Stimulated activated effector memory CD8-positive, alpha-beta T cell treated with anti-CD3 and anti-CD28 coated beads, Interleukin-12 subunit alpha, Interleukin-12 subunit beta, amount 100 ng/mL, for 72 hours (primary cell): ENCODE data around the gene DYNC2H1.
"Not testable (repeated sequence)": the region's sequence is repeated elsewhere in the genome, so short reads cannot be mapped to it uniquely, and the experiment has no call there.

Experiments
- ATAC-seq: fragments of 150-1000 bp; cut with Tn5 transposase; 2 replicates; pipeline ENCODE4 v1.10.0; 2021
- DNase-seq, 2 donors: peaks; one replicate each; pipeline ENCODE4 v3.0.0; 2021 to 2022; ENCODE audit warnings: low spot score in 2 of 2
- H3K27ac Mint-ChIP-seq: one replicate; pipeline ENCODE4 v1.8.0; 2022; ENCODE audit warnings: mild to moderate bottlenecking, mixed read lengths
- H3K36me3 Mint-ChIP-seq: one replicate; pipeline ENCODE4 v1.8.0; 2022; ENCODE audit warnings: mild to moderate bottlenecking, mixed read lengths
- H3K4me1 Mint-ChIP-seq: one replicate; pipeline ENCODE4 v1.8.0; 2022; ENCODE audit warnings: mixed read lengths
- H3K4me3 Mint-ChIP-seq: one replicate; pipeline ENCODE4 v1.8.0; 2022; ENCODE audit warnings: mild to moderate bottlenecking, mixed read lengths
- H3K9me3 Mint-ChIP-seq: one replicate; pipeline ENCODE4 v1.8.0; 2022; ENCODE audit warnings: mixed read lengths

The DYNC2H1 gene

GRCh38 chr11:103354656-103355055, 245.4 kb downstream of the DYNC2H1 start:
- Mint-ChIP-seq H3K27ac (no peak overlapping the region), H3K4me1 (no peaks in the 10 kb centered on the region), H3K4me3 (no peak overlapping the region), H3K9me3 (no peaks in the 10 kb centered on the region), H3K36me3 (no peaks in the 10 kb centered on the region)
- DNase-seq = no peak
- no peak for ATAC-seq

GRCh38 chr11:103358251-103358650, 249.0 kb downstream of the DYNC2H1 start:
- no peak overlapping the region for H3K4me3 Mint-ChIP-seq
- ATAC-seq (no peak), DNase-seq (no peak)
- no peaks in the 10 kb centered on the region for H3K4me1 Mint-ChIP-seq
- no peaks in the 10 kb centered on the region for H3K9me3 Mint-ChIP-seq
- no peak overlapping the region for H3K27ac Mint-ChIP-seq
- no peaks in the 10 kb centered on the region for H3K36me3 Mint-ChIP-seq

- no peak overlapping the region for H3K4me3 Mint-ChIP-seq
- H3K36me3 Mint-ChIP-seq = no peaks in the 10 kb centered on the region
- H3K9me3 Mint-ChIP-seq = no peaks in the 10 kb centered on the region
- DNase-seq = no peak
- H3K4me1 Mint-ChIP-seq = no peaks in the 10 kb centered on the region
- no peak overlapping the region for H3K27ac Mint-ChIP-seq
- no peak for ATAC-seq
These were observed 250.0 kb downstream of the DYNC2H1 start for GRCh38 chr11:103359216-103359615.

- Mint-ChIP-seq H3K36me3 (no peaks in the 10 kb centered on the region), H3K9me3 (no peaks in the 10 kb centered on the region), H3K27ac (no peak overlapping the region), H3K4me3 (no peak overlapping the region), H3K4me1 (no peaks in the 10 kb centered on the region)
- ATAC-seq (no peak), DNase-seq (no peak)
These were observed 255.5 kb downstream of the DYNC2H1 start for GRCh38 chr11:103364687-103365086.

- Mint-ChIP-seq H3K4me3 (no peak overlapping the region), H3K36me3 (no peaks in the 10 kb centered on the region), H3K27ac (no peak overlapping the region), H3K9me3 (no peaks in the 10 kb centered on the region), H3K4me1 (no peaks in the 10 kb centered on the region)
- no peak for ATAC-seq
- no peak for DNase-seq
These were observed 258.4 kb downstream of the DYNC2H1 start for GRCh38 chr11:103367650-103368049.

- DNase-seq = no peak
These were observed 258.9 kb downstream of the DYNC2H1 start for GRCh38 chr11:103368145-103368544.

GRCh38 chr11:103370076-103370475, 260.9 kb downstream of the DYNC2H1 start:
- Mint-ChIP-seq H3K9me3 (peaks cover 7% of the 10 kb centered on the region), H3K36me3 (no peaks in the 10 kb centered on the region), H3K27ac (no peak overlapping the region), H3K4me1 (no peaks in the 10 kb centered on the region), H3K4me3 (no peak overlapping the region)
- DNase-seq (no peak), ATAC-seq (no peak)

More at GRCh38 chr11:103368145-103368544, 258.9 kb downstream of the DYNC2H1 start:
- no peak overlapping the region for H3K27ac Mint-ChIP-seq
- H3K9me3 Mint-ChIP-seq = no peaks in the 10 kb centered on the region
- H3K36me3 Mint-ChIP-seq = no peaks in the 10 kb centered on the region
- no peak for ATAC-seq
- no peaks in the 10 kb centered on the region for H3K4me1 Mint-ChIP-seq
- H3K4me3 Mint-ChIP-seq = no peak overlapping the region

GRCh38 chr11:103372906-103373305, 263.7 kb downstream of the DYNC2H1 start:
- H3K4me3 Mint-ChIP-seq = no peak overlapping the region
- H3K9me3 Mint-ChIP-seq = peaks cover 20% of the 10 kb centered on the region
- no peak overlapping the region for H3K27ac Mint-ChIP-seq
- H3K36me3 Mint-ChIP-seq = no peaks in the 10 kb centered on the region
- H3K4me1 Mint-ChIP-seq = no peaks in the 10 kb centered on the region
- DNase-seq (no peak), ATAC-seq (no peak)

GRCh38 chr11:103374227-103374626, 265.0 kb downstream of the DYNC2H1 start:
- H3K36me3 Mint-ChIP-seq, H3K4me1 Mint-ChIP-seq, H3K4me3 Mint-ChIP-seq, H3K27ac Mint-ChIP-seq, ATAC-seq, DNase-seq: not testable (repeated sequence)
- H3K9me3 Mint-ChIP-seq = peaks cover 20% of the 10 kb centered on the region

GRCh38 chr11:103378931-103379330, 269.7 kb downstream of the DYNC2H1 start:
- ATAC-seq = no peak
- H3K27ac Mint-ChIP-seq = no peak overlapping the region
- H3K9me3 Mint-ChIP-seq = peaks cover 13% of the 10 kb centered on the region
- DNase-seq = no peak
- no peaks in the 10 kb centered on the region for H3K36me3 Mint-ChIP-seq
- H3K4me3 Mint-ChIP-seq = no peak overlapping the region
- no peaks in the 10 kb centered on the region for H3K4me1 Mint-ChIP-seq

GRCh38 chr11:103380031-103380430, 270.8 kb downstream of the DYNC2H1 start:
- H3K27ac Mint-ChIP-seq = no peak overlapping the region
- ATAC-seq (no peak), DNase-seq (no peak)
- H3K4me3 Mint-ChIP-seq = no peak overlapping the region
- H3K4me1 Mint-ChIP-seq = no peaks in the 10 kb centered on the region
- H3K9me3 Mint-ChIP-seq = peaks cover 13% of the 10 kb centered on the region
- H3K36me3 Mint-ChIP-seq = no peaks in the 10 kb centered on the region

- Mint-ChIP-seq H3K4me1 (no peaks in the 10 kb centered on the region), H3K27ac (no peak overlapping the region), H3K36me3 (no peaks in the 10 kb centered on the region), H3K4me3 (no peak overlapping the region), H3K9me3 (no peaks in the 10 kb centered on the region)
- no peak for DNase-seq
- no peak for ATAC-seq
These were observed 275.4 kb downstream of the DYNC2H1 start for GRCh38 chr11:103384652-103385051.

GRCh38 chr11:103395612-103396011, 286.4 kb downstream of the DYNC2H1 start:
- H3K36me3 Mint-ChIP-seq = no peaks in the 10 kb centered on the region
- H3K27ac Mint-ChIP-seq = no peak overlapping the region
- ATAC-seq = no peak
- DNase-seq = no peak
- H3K9me3 Mint-ChIP-seq = peaks cover 2% of the 10 kb centered on the region
- no peak overlapping the region for H3K4me3 Mint-ChIP-seq
- no peaks in the 10 kb centered on the region for H3K4me1 Mint-ChIP-seq

- Mint-ChIP-seq H3K27ac (no peak overlapping the region), H3K36me3 (no peaks in the 10 kb centered on the region), H3K4me3 (no peak overlapping the region), H3K9me3 (peaks cover 2% of the 10 kb centered on the region), H3K4me1 (no peaks in the 10 kb centered on the region)
- ATAC-seq = no peak
- DNase-seq = no peak
These were observed 287.0 kb downstream of the DYNC2H1 start for GRCh38 chr11:103396237-103396636.

- no peaks in the 10 kb centered on the region for H3K4me1 Mint-ChIP-seq
- H3K4me3 Mint-ChIP-seq = no peak overlapping the region
- no peak overlapping the region for H3K27ac Mint-ChIP-seq
- DNase-seq (no peak), ATAC-seq (no peak)
- no peaks in the 10 kb centered on the region for H3K36me3 Mint-ChIP-seq
- peaks cover 5% of the 10 kb centered on the region for H3K9me3 Mint-ChIP-seq
These were observed 288.1 kb downstream of the DYNC2H1 start for GRCh38 chr11:103397369-103397768.

GRCh38 chr11:103398829-103399228, 289.6 kb downstream of the DYNC2H1 start:
- Mint-ChIP-seq H3K36me3 (no peaks in the 10 kb centered on the region), H3K4me1 (no peaks in the 10 kb centered on the region), H3K4me3 (no peak overlapping the region), H3K9me3 (peaks cover 7% of the 10 kb centered on the region), H3K27ac (no peak overlapping the region)
- ATAC-seq (no peak), DNase-seq (no peak)

GRCh38 chr11:103406357-103406756, 297.1 kb downstream of the DYNC2H1 start:
- DNase-seq = no peak
- no peak overlapping the region for H3K27ac Mint-ChIP-seq
- H3K9me3 Mint-ChIP-seq = peaks cover 7% of the 10 kb centered on the region
- no peaks in the 10 kb centered on the region for H3K36me3 Mint-ChIP-seq
- no peaks in the 10 kb centered on the region for H3K4me1 Mint-ChIP-seq
- ATAC-seq = no peak
- H3K4me3 Mint-ChIP-seq = no peak overlapping the region
